ENCODE data around the gene TM9SF2.
"Not testable (repeated sequence)": the region's sequence is repeated elsewhere in the genome, so short reads cannot be mapped to it uniquely, and the experiment has no call there.

Gene TM9SF2
- 114 reads per million, percentile 85 among the genes with 10 or more reads in this experiment for total RNA-seq

GRCh38 chr13:99501184-99501847 lies at the start of gene TM9SF2:
Gene TM9SF2, plus strand, starts transcription at chr13:99501472. Its CDS starts 135 bp downstream, at chr13:99501607.
- DNase-seq: peak; percentile 95

GRCh38 chr13:99454518-99455183 lies 46.6 kb upstream of the TM9SF2 start:
- no peak for DNase-seq

- DNase-seq: no peak
Measured at GRCh38 chr13:99459099-99459850, 42.0 kb upstream of the TM9SF2 start.

- DNase-seq: not testable (repeated sequence)
Measured at GRCh38 chr13:99460802-99461201, 40.5 kb upstream of the TM9SF2 start.

GRCh38 chr13:99463646-99464397 lies 37.5 kb upstream of the TM9SF2 start:
- DNase-seq: no peak

- DNase-seq: no peak
Measured at GRCh38 chr13:99464441-99464949, 36.8 kb upstream of the TM9SF2 start.

GRCh38 chr13:99465454-99465853 lies 35.8 kb upstream of the TM9SF2 start:
- no peak for DNase-seq

GRCh38 chr13:99467764-99468163 lies 33.5 kb upstream of the TM9SF2 start:
- DNase-seq: no peak

GRCh38 chr13:99469041-99469440 lies 32.2 kb upstream of the TM9SF2 start:
- DNase-seq: no peak

GRCh38 chr13:99470027-99470426 lies 31.2 kb upstream of the TM9SF2 start:
- no peak for DNase-seq

- no peak for DNase-seq
Measured at GRCh38 chr13:99471221-99472121, 29.8 kb upstream of the TM9SF2 start.

GRCh38 chr13:99472122-99472440 lies 29.2 kb upstream of the TM9SF2 start:
- no peak for DNase-seq

GRCh38 chr13:99473515-99473914 lies 27.8 kb upstream of the TM9SF2 start:
- DNase-seq: no peak

- DNase-seq: no peak
Measured at GRCh38 chr13:99476648-99477047, 24.6 kb upstream of the TM9SF2 start.

- DNase-seq: no peak
Measured at GRCh38 chr13:99477493-99477892, 23.8 kb upstream of the TM9SF2 start.

GRCh38 chr13:99481366-99481765 lies 19.9 kb upstream of the TM9SF2 start:
- no peak for DNase-seq

GRCh38 chr13:99484473-99484872 lies 16.8 kb upstream of the TM9SF2 start:
- DNase-seq: no peak

- DNase-seq: no peak
Measured at GRCh38 chr13:99486996-99487395, 14.3 kb upstream of the TM9SF2 start.

GRCh38 chr13:99489028-99489427 lies 12.2 kb upstream of the TM9SF2 start:
- DNase-seq: no peak

- DNase-seq: not testable (repeated sequence)
Measured at GRCh38 chr13:99491750-99492149, 9.5 kb upstream of the TM9SF2 start.

GRCh38 chr13:99495466-99496183 lies 5.6 kb upstream of the TM9SF2 start:
- DNase-seq: no peak

All from effector CD4-positive, alpha-beta T cell (primary cell).